ENCODE data around the gene PODXL. TPM values are rescaled to one million over a fixed set of nuclear protein-coding genes. Genes with fewer than 3 reads are reported as not detected.

The PODXL gene
- total RNA-seq, 1 experiment from 2014 or later, result 32.3 TPM

GRCh38 chr7:131552053-131552452 lies 4.4 kb downstream of the PODXL start:
- intact Hi-C loops (cut with micrococcal nuclease; ENCODE audit: unreplicated experiment), result no loop called here
- H3K27ac ChIP-seq (ENCODE audit: low read length), result no peak overlapping the region
- POLR2A ChIA-PET, result no interaction called here
- no TSS peak for BruUV-seq (replicated peaks)
- DNase-seq (ENCODE audit: low read depth, low spot score) (no peak), ATAC-seq (no peak)
- CTCF ChIA-PET, result interaction anchor here (0.6 kb wide), 1 partner anchor 101 kb away, joined by 3 read pairs; no protein-coding TSS in a partner anchor
- no peaks in the 10 kb centered on the region; the same call in 1 of the 2 replicates for H3K36me3 ChIP-seq (ENCODE audit: control insufficient read depth, insufficient read depth, low read length)
- H3K27me3 ChIP-seq (ENCODE audit: control insufficient read depth, insufficient read depth, low read length), result peaks cover 7% of the 10 kb centered on the region
- peaks cover 2% of the 10 kb centered on the region for H3K4me1 ChIP-seq (ENCODE audit: control insufficient read depth, insufficient read depth, low read length)
- no peak overlapping the region for H3K4me3 ChIP-seq (ENCODE audit: low read depth in 2 of 2, low read length in 2 of 2)
- no peaks in the 10 kb centered on the region for H3K9me3 ChIP-seq (ENCODE audit: control insufficient read depth, insufficient read depth, low read depth, low read length)
- in situ Hi-C loops (cut with HindIII; ENCODE audit: low pct_unique_long_range_greater_than_20kb, low sequenced_read_pairs), result no loop called here
- no peak for TF ChIP-seq REST (IDR thresholded peaks at IDR 0.05; ENCODE audit: insufficient read depth in 1 of 2, low read depth in 2 of 2, low read length in 1 of 2)
- no peak for TF ChIP-seq POLR2AphosphoS5 (IDR thresholded peaks at IDR 0.05; ENCODE audit: low read depth, low read length)
- TF ChIP-seq SIN3A (IDR thresholded peaks at IDR 0.05; ENCODE audit: borderline replicate concordance, insufficient read depth, low read depth, low read length), result no peak
- TF ChIP-seq CTCF (IDR thresholded peaks at IDR 0.05), result no peak
- TF ChIP-seq TCF7L2 (IDR thresholded peaks at IDR 0.05; ENCODE audit: low read depth, low read length), result no peak

GRCh38 chr7:131550846-131551245 lies 5.6 kb downstream of the PODXL start:
- Histone ChIP-seq H3K9me3 (ENCODE audit: control insufficient read depth, insufficient read depth, low read depth, low read length) (no peaks in the 10 kb centered on the region), H3K4me3 (ENCODE audit: low read depth in 2 of 2, low read length in 2 of 2) (no peak overlapping the region), H3K27ac (ENCODE audit: low read length) (no peak overlapping the region), H3K27me3 (ENCODE audit: control insufficient read depth, insufficient read depth, low read length) (peaks cover 5% of the 10 kb centered on the region; the same call in 1 of the 2 replicates), H3K4me1 (ENCODE audit: control insufficient read depth, insufficient read depth, low read length) (peaks cover 2% of the 10 kb centered on the region), H3K36me3 (ENCODE audit: control insufficient read depth, insufficient read depth, low read length) (no peaks in the 10 kb centered on the region; the same call in 1 of the 2 replicates)
- in situ Hi-C loops (cut with HindIII; ENCODE audit: low pct_unique_long_range_greater_than_20kb, low sequenced_read_pairs), result no loop called here
- TF ChIP-seq SIN3A (IDR thresholded peaks at IDR 0.05; ENCODE audit: borderline replicate concordance, insufficient read depth, low read depth, low read length), result no peak
- ATAC-seq (no peak), DNase-seq (ENCODE audit: low read depth, low spot score) (no peak)
- CTCF ChIA-PET, result no interaction called here
- no TSS peak for BruUV-seq (replicated peaks)
- POLR2A ChIA-PET, result no interaction called here
- intact Hi-C loops (cut with micrococcal nuclease; ENCODE audit: unreplicated experiment), result no loop called here

GRCh38 chr7:131548371-131548770 lies 8.1 kb downstream of the PODXL start:
- CTCF ChIA-PET, result no interaction called here
- in situ Hi-C loops (cut with HindIII; ENCODE audit: low pct_unique_long_range_greater_than_20kb, low sequenced_read_pairs), result no loop called here
- H3K36me3 ChIP-seq (ENCODE audit: control insufficient read depth, insufficient read depth, low read length), result no peaks in the 10 kb centered on the region
- no peak overlapping the region for H3K27ac ChIP-seq (ENCODE audit: low read length)
- peaks cover 8% of the 10 kb centered on the region for H3K4me1 ChIP-seq (ENCODE audit: control insufficient read depth, insufficient read depth, low read length)
- intact Hi-C loops (cut with micrococcal nuclease; ENCODE audit: unreplicated experiment), result no loop called here
- DNase-seq (ENCODE audit: low read depth, low spot score) (no peak), ATAC-seq (no peak)
- no peaks in the 10 kb centered on the region for H3K9me3 ChIP-seq (ENCODE audit: control insufficient read depth, insufficient read depth, low read depth, low read length)
- POLR2A ChIA-PET, result no interaction called here
- H3K27me3 ChIP-seq (ENCODE audit: control insufficient read depth, insufficient read depth, low read length), result no peaks in the 10 kb centered on the region
- BruUV-seq (replicated peaks), result no TSS peak
- no peak overlapping the region for H3K4me3 ChIP-seq (ENCODE audit: low read depth in 2 of 2, low read length in 2 of 2)
- TF ChIP-seq CTCF (IDR thresholded peaks at IDR 0.05) (no peak), TCF7L2 (IDR thresholded peaks at IDR 0.05; ENCODE audit: low read depth, low read length) (no peak), REST (IDR thresholded peaks at IDR 0.05; ENCODE audit: insufficient read depth in 1 of 2, low read depth in 2 of 2, low read length in 1 of 2) (no peak), POLR2AphosphoS5 (IDR thresholded peaks at IDR 0.05; ENCODE audit: low read depth, low read length) (no peak), SIN3A (IDR thresholded peaks at IDR 0.05; ENCODE audit: borderline replicate concordance, insufficient read depth, low read depth, low read length) (no peak)
